HG02642 (cell line): ENCODE data around the gene DNLZ.

Source experiments
- ATAC-seq: cut with Tn5 transposase; IDR thresholded peaks from one replicate; pipeline ENCODE4 v1.9.1; 2021; ENCODE audit warnings: mild to moderate bottlenecking; ENCODE audit not compliant: unreplicated experiment, poor library complexity

DNLZ gene

DNA sequence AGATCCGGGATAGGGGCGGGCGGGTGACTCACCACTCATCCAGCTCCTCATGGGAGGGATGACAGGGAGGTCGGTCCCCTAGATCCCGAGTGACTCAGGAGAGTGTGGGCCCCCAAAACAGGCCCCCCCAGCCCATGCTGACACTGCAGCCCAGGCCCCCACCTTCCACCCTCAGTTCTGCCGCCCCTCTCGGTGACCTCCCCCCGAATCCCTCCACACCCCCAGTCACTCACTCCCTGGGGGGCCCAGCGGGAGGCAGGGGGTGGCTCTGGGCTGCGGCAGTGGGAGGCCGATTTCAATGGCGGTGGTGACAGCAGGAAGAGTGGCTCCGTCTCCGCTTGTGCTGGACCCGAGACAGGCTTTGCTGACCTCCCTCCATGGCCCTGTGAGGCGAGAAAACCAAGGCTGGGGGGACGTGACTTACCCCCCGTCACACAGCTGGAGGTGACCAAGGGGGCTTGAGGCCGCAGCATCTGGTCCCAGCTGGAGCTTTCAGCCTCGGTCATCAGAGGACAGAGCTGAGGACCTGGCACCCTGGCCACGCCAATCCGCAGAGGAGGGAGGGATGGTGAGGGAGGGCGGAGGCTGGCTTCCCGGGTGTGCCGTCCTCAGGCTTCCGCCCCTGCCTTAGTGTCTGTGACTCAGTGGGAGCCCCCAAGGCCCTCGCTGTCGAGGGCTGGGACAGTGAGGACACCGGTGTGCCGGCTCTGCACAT lies 27.2 kb downstream of the DNLZ start:
- ATAC-seq = no peak

DNA sequence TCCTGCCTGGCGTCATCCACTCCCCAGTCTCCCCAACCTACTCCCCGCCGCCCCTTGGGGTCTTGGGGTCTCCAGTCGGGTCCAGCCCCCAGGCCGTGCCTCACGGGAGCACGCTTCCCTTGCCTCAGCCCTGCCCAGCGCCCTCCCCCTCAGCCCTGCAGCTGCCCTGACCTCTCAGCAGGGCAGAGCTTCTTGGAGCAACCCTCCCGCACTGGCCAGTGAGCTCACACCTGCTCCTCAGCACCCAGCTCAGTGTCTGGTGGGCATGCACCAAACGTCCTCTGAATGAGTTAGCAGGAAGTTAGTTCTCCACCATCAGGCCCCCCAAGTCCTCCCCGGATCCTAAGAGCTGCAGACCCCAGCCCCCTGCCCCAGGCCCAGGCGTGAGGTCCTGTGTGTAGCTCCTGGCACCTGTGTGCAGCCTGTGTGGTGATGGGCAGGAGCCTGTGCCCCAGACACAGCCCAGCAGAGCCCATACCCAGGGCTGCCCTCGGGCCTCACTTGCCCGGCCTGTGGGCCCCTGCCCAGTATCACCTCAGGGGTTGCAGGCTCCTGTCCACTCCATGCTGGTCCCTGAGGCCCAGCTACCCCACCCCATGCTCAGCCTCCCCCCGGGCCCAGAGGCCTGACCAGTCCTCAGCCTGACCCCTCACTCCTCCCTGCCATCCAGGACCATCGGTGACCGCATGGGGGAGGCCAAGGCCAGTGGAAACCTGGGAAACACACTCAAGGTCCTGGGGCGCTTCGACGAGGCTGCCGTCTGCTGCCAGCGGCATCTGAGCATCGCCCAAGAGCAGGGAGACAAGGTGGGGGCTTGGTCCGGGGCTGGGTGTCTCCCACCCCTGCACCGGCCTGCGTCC lies 28.0 kb downstream of the DNLZ start:
- no peak for ATAC-seq

GRCh38 chr9:136334541-136334940 lies 29.0 kb downstream of the DNLZ start:
- no peak for ATAC-seq

DNA sequence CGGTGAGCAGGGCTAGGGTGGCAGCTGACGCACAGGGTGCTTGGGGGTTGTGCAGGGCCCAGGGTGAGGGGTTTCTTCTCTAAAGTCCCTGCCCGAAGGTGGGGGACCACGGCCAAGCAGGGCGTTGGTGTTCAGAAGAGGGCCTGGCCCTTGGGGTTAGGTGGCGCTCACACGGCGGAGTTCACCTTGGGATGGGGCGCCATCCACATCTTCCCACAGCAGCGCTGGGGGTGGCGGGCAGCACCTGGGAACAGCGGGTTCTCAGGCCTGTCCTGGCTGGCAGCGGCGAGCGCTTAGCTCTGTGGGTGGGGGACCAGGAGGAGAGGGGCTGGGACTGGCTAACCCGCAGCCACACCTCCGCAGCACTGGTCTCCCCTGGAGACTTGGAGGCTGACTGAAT lies 30.1 kb downstream of the DNLZ start:
- no peak for ATAC-seq

DNA sequence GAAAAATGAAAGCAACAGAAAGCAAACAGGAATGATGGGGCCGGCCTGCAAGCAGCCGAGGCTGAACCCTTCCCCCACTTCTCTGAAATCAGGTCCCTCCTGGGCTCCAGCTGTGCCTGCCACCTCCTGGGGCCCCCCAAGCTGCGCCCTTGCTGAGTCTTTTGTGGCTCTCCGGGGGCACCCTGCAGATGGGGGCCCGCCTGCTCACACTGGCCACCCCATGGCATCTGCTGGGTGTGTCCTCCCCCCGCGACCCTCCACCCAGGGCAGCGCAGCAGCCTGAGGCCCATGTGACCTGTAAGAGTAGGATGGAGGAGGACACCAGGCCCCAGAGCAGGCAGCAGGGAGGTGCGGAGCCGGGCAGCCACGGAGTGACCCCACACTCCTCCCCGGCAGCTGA lies 30.5 kb downstream of the DNLZ start:
- no peak for ATAC-seq

DNA sequence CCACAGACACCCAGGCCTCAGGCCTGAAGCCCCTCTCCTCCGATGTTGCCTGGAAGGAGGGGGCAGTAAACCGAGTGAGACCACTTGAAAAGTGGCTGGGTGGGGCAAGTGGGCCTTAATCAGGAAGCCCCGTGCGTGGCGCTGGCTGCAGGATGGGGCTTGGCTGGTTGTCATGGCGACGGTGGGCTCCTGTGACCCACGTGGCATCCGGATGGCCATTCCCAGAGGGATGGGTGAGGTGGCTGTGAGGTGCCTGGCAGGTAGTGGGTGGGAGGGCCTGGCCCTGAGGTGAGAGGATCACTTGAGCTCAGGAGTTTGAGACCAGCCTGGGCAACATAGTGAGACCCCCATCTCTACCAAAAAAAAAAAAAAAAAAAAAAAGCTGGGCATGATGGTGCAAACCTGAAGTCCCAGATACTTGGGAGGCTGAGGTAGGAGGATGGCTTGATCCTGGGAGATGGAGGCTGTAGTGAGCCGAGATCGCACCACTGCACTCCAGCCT lies 31.0 kb downstream of the DNLZ start:
- ATAC-seq = no peak

DNA sequence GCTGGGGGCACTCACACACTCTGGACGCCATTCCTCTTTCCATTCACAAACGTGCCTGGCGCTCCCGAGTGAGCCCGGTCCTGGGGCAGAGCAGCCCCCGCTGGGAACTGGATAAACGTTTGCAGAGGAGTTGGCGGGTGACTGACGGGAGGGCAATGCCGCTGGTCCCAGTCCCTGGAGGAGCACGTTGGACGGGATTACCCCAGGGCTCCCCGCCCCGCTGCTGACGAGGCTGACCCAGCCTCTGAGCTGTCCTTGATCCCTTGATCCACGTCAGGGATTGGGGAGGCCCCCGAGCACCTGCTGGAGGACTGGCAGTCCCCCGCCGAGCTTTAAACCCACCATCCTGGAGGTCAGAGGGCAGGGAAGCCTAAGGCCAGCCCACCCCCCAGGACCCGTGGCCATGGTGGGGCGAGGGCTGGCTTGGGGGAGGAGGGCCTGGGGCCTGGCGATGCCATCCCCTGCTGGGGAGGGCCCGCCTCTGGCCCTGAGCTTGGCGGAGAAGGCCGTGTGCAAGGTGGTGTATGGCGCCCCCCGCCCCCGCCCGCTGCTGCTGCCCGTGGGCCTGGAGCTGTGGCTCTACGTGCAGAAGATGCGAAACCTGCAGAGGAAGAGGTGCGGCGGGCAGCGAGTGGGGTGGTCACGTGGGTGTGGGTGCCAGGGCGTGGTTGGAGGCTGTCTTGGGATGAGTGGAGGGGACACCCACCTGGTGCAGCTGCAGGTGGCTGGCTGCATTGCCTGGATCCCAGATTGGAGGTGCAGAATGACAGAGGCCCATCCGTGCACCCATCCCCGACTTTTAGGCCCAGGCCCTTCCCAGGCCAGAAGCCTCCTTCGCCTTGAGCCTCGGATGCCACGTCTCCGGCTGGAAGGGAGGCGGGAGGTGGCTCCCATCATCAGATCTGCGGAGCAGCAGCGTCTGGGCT lies 31.7 kb downstream of the DNLZ start:
- ATAC-seq = no peak

- ATAC-seq = no peak
These were observed 32.5 kb downstream of the DNLZ start for GRCh38 chr9:136331030-136331429.

GRCh38 chr9:136330406-136330990 lies 33.0 kb downstream of the DNLZ start:
- ATAC-seq = no peak

DNA sequence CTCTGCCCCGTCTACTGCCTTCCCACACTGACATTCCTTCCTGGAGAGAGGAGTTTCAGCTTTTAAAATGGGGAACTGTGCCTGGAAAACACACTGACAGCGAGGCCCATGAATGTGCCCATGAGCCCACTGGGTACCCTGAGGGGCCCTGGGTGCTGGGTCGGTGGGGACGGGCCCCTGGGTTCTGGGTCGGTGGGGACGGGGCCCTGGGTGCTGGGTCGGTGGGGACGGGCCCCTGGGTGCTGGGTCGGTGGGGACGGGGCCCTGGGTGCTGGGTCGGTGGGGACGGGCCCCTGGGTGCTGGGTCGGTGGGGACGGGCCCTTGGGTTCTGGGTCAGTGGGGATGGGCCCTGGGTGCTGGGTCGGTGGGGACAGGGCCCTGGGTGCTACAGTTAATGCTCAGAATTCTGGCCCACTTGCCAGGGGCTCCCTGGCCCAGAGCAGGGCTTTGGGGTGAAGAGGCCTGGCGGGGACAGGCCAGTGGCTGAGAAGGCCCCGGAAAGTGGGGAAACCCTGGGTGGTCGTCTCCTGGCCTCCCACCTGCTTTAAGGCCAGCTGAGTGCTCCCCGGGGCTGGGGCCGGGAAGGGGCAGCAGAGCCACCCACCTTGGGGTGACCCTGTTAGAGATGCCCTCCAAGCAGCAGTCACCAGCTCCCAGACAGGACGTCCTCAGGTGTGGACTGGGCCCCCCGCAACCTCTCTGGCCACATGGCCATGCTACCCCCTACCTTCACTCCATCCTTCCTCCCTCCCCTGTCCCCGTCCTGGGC lies 33.7 kb downstream of the DNLZ start:
- ATAC-seq = no peak

- no peak for ATAC-seq
These were observed 34.3 kb downstream of the DNLZ start for GRCh38 chr9:136329211-136329627.

GRCh38 chr9:136328622-136329041 lies 34.9 kb downstream of the DNLZ start:
- ATAC-seq = no peak

DNA sequence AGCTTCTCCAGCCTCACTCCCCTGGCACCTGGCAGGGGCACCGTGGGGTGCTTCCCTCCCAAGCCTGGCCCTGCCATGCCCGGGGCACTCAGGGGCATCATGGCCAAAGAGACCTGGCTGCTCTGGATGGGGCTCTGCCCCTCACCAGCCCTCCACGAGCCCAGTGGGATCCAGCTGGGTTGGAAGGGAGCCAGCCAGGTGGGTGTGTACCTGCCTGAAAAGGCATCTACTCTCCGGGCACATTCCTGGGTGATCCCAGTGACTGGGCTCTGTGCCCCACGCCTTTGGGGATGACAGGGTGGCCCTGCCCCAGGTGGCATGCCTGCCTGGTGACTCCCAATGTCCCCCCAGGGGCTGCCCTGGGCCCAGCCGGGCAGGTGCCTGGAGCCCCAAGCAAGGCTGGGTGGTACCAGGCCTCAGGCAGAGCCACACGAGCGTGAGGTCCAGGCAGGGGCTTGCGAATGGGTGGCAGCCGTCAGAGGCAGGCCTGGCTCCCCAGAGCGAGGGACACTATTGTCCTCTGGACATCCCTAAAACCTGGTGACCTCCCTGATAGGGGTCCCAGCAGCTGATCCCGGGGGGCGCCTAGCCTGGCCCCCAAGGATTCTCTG lies 35.4 kb downstream of the DNLZ start:
- no peak for ATAC-seq

GRCh38 chr9:136327304-136327974 lies 36.1 kb downstream of the DNLZ start, which contains the start of gene GPSM1:
Gene GPSM1, plus strand, starts transcription at chr9:136327539. Its CDS starts 157 bp downstream, at chr9:136327696.
- no peak for ATAC-seq

DNA sequence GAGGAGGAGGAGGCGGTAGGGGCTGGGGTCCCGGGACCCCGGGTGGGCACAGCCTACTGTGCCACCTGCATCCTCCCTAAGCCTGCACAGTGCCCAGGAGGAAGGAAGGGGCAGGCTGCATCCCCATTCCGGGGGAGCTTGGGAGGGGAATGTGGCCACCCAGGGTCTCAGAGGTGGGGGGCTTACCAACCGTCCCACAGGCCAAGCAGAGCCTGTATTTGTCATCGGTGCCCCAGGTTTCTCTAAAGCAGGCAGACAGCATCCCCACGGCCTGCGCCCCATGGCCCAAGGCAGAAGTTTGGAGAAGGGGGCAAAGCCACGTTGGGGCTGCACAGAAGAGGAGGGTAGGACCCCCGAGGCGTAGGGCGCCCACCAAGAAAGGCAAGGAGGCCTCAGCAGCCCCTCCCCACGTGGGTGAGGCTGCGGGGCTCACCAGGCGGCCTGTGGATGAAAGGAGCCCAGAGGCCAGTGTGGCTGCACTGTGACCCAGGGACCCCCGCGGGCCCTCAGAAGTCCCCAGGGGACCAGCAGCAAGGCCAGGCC lies 36.7 kb downstream of the DNLZ start:
- no peak for ATAC-seq

DNA sequence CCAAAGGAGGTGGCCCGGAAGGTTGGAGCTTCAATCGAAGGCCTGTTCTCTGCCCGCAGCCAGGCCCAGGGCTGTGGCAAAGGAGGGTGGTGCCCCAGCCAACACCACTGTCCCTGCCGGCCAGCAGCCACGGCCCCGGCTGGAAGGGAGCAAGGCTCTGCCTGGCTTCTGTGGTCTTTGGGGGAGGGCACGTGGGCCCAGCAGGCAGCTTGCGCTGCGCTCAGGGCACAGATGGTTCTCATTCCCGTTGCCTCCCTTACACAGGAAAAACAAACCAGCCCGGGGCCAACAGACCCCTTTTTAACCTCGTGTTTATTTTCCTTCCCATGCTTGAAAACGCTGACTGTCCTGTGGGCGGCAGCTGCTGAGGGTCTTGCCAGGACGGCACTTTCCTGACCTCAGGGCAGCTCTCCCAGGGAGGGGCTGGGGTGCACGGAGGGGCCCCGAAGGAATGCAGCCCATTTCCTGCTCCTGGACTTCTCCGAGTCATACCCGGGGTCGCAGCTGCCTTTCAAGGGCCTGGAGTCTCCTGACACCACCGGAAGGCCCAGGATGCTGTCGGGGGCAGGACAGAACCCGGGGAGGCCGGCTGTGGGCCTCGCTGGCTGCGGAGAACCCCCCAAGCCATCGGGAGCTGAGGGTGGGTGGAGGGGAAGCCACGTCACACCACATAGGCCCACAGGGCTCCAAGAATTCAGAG lies 37.3 kb downstream of the DNLZ start:
- no peak for ATAC-seq

GRCh38 chr9:136325358-136325757 lies 38.2 kb downstream of the DNLZ start:
- no peak for ATAC-seq
